ENCODE data around the gene ATP7B. TPM values are rescaled to one million over a fixed set of nuclear protein-coding genes. Genes with fewer than 3 reads are reported as not detected.

ATP7B gene
- total and polyA plus RNA-seq, 2 experiments from 2014 or later: 2.2 to 12.8 TPM

GRCh38 chr13:51894239-51894638 lies 117.0 kb downstream of the ATP7B start (continued):
- TF ChIP-seq ZNF462 (CRISPR knock-in tag; IDR thresholded peaks at IDR 0.05) (no peak), NANOG (IDR thresholded peaks at IDR 0.05; ENCODE audit: borderline replicate concordance) (no peak), EZH2 (IDR thresholded peaks at IDR 0.05; ENCODE audit: low read depth, unreplicated experiment) (no peak)

- no peak overlapping the region for H3K4me2 ChIP-seq
- H3K9me3 Mint-ChIP-seq: no peaks in the 10 kb centered on the region
- H3K4me1 Mint-ChIP-seq: peaks cover 16% of the 10 kb centered on the region
- ATAC-seq: no peak
- no peak overlapping the region for H3K27ac Mint-ChIP-seq
- no peaks in the 10 kb centered on the region; the same call in 2 of the 3 replicates for H3K36me3 Mint-ChIP-seq (ENCODE audit: low read depth)
- no peak overlapping the region for H3K4me3 ChIP-seq
- no peaks in the 10 kb centered on the region for H3F3A ChIP-seq (replicated peaks; ENCODE audit: low read depth)
- H3K27me3 ChIP-seq (ENCODE audit: insufficient read depth): no peaks in the 10 kb centered on the region
- no peaks in the 10 kb centered on the region for H4K20me1 ChIP-seq (replicated peaks; ENCODE audit: insufficient read depth)
- no peak overlapping the region for H3K4me3 Mint-ChIP-seq
- H3K27ac ChIP-seq (ENCODE audit: low read depth): no peak overlapping the region
- no peak overlapping the region for H2AFZ ChIP-seq
- no peaks in the 10 kb centered on the region for H3K36me3 ChIP-seq (ENCODE audit: insufficient read depth)
- no peak for DNase-seq (ENCODE audit: low spot score)
- H3K79me2 ChIP-seq (replicated peaks; ENCODE audit: insufficient read depth): no peaks in the 10 kb centered on the region
- H3K4me1 ChIP-seq (ENCODE audit: insufficient read depth): 0 out of 2 replicates have a peak, but pooled peaks cover 5% of the 10 kb centered on the region
- H3K9me2 ChIP-seq (ENCODE audit: insufficient read depth): no peaks in the 10 kb centered on the region
- H3K27me3 Mint-ChIP-seq (ENCODE audit: insufficient read depth, low read depth, poor library complexity): peaks cover 7% of the 10 kb centered on the region
- TF ChIP-seq STAT1 (IDR thresholded peaks at IDR 0.05; ENCODE audit: unreplicated experiment): no peak
- TF ChIP-seq ETS1 (IDR thresholded peaks at IDR 0.05): no peak
- no peak for TF ChIP-seq POLR2AphosphoS5 (IDR thresholded peaks at IDR 0.05; ENCODE audit: low read depth)
- no peak for TF ChIP-seq EZH2 (IDR thresholded peaks at IDR 0.05; ENCODE audit: low read depth, unreplicated experiment)
- no peak for TF ChIP-seq NANOG (IDR thresholded peaks at IDR 0.05; ENCODE audit: borderline replicate concordance)
- TF ChIP-seq CTCF (conservative IDR thresholded peaks at IDR 0.05; ENCODE audit: low read depth in 2 of 2): no peak
- TF ChIP-seq EZH2phosphoT487 (IDR thresholded peaks at IDR 0.05; ENCODE audit: unreplicated experiment): no peak
These were observed 118.6 kb downstream of the ATP7B start for GRCh38 chr13:51892657-51893056.
